ENCODE results near the gene PLA2G2E.
"Not testable (repeated sequence)": the region's sequence is repeated elsewhere in the genome, so short reads cannot be mapped to it uniquely, and the experiment has no call there.

Gene PLA2G2E

DNA sequence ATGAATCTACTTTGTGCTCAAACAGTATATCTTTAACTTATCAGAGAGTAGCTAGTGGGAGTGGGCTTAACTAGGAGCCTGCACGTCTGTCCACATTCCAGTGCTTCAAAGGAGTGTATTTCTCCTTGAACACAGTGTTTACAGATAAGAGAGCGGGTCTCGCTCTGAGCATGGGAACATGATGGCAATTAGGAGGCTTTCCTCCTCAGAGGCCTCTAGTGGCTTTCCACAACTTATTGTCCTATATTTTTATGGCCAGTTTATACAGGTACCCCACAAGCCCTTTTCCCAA is 3.7 kb upstream of the PLA2G2E start:
- not testable (repeated sequence) for DNase-seq (ENCODE audit: low spot score)

DNA sequence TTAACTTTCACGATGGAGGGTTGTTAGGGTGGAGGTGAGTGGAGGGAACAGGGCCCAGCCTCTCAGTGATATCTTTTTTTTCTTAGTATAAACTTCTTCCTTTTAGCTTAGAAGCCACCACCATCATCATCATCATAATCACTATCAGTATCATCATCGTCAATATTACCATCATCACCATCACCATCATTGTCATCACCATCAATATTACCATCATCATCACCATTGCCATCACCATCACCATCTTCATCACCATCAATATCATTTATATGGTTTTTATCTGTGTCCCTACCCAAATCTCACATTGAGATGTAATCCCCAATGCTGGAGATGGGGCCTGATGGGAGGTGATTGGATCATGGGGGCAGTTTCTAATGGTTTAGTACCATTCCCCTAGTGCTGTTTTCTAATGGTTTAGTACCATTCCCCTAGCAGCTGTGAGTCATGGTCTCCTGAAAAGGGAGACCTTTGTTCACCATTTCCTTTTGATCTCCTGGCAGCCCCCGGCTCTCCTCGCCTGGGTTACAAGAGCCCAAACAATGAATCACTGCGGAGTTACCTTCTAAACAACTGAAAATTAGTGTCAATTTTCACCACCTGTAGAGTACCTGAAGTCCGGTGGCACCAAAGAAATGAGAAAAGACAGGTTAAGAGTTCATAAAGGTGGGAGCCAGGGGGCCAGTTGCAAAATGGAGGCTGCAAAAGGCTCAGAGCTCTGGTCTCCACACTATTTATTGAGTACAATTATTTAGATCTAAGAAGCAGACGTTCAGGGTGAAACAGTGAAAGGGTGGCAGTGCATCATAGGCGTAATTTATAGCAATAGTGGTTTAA is 3.1 kb upstream of the PLA2G2E start:
- peak; percentile 98 for DNase-seq (ENCODE audit: low spot score)

DNA sequence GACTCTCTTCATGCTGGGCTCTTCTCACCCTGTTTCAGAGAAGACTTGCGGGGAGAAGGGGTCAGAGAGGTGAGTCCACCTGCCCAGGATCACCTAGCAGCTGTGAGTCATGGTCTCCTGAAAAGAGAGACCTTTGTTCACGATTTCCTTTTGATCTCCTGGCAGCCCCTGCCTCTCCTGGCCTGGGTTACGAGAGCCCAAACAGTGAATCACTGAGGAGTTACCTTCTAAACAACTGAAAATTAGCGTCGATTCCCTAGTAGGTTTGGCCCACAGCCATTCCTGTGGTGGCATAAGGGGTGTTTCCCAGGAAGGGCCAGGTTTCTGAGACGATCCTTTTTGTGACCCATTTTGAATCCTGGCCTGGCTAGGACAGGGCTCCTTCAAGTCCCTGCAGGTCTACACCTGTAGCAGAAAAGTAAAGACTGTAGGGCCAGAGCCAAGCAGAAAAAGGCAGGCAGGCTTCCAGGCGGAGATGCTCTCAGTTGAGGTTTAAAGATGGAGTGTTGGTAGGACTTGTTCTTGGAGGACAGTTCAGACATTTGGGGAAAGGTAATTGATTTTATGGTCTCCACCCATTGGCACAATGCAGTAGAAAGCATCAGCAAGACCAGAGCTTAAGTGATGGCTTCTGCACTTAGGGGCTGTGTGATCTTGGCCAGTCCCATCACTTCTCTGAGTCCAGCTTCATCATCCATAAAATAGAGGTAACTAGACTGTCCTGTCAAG is 2.1 kb upstream of the PLA2G2E start:
- peak; percentile 100 for DNase-seq (ENCODE audit: low spot score)

DNA sequence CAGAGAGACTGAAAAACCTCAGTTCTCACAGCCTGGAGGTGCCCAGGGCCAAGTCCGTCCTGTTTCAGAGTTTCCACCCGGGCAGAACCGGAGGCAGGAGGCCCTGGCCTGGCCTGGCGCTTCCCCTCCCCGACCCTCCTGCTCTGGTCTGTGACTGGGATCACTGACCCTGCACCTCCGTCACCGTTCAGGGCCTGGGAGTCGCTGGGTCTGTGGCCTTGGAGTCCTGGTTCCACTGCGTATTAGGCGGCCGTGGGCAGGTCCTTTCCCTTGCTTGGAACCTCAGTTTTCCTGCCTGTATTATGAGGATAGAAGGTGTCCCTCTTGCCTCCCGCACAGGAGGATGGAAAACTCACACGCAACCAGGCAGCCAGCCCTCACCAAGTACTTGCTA is 533 bp upstream of the PLA2G2E start:
- no peak for DNase-seq (ENCODE audit: low spot score)

DNA sequence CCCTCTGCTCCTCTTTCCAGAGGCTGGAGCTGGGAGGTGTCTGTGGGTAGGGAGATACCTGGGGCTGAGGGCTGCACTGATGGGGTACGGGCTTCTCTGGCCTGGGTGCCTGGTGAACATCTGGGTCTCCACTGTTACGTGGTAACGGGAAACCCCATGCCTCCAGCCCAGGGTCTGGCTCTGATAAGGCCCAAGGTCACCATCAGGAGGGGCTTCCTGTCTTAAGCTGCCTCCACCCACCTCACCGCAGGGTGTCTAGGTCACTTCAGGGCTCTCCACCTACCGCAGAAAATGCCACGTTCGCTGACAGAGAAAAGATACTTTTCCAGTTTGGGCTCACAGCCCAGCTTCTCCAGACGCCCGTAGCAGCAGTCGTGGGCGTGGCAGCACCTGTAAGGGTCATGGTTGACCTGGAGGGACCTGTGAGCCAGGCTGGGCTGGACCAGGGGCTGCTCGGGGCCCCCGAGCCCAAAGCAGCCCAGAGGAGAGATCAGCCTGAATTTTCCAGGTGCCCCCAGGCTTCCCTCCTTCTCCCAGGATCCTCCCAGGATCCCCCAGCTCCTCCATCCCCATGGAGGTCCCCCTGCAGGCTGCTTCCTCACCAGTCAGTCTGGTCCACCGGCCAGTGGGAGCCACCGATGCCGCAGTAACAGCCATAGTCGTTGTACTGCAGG is 1.3 kb downstream of the PLA2G2E start:
- DNase-seq (ENCODE audit: low spot score): peak; percentile 42

DNA sequence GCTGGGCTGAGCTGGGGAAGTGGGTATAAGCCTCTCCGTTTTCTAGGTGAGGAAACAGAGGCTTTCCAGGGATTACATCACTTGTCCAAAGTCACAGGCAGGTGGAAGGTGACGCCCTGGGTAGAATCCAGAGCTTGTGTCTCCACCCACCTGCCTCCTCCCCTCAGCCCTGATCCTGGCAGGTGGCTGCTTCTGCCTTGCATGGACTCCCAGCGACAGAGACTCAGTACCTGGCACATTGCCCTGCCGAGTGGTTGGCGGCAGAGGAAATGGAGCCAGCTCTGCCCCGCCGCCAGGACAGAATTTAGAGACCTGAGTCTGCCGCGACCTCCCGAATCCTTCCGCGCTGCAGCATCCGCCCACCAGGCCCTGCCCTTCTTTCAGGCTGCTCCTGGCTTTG is 2.1 kb downstream of the PLA2G2E start:
- peak; percentile 92 for DNase-seq (ENCODE audit: low spot score)

DNA sequence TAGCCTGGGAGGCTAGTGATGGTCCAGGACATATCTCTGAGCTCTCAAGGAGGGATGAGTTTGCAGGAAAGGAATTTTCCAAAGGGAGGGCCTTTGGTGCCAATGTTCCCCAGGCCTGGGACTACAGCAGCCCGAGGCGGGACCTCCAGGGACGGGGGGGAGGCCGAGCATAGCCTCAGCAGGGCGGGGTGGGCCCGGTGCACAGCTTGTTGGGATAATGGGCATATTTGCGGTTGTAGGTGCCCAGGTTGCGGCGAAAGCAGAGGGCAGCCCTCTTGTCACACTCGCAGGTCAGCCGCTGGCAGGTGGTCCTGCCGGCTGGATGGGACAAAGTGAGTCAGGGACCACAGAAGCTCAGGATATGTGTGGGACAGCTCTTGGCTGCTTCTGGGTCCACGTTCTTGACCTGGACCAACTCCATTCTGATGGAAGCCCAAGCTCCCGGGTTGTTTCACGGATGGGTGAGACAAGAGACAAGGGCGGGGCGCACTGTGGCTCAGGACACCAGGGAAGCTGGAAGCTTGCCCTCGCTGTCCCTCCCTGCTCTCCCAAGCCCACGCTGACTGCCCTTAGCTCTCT is 3.2 kb downstream of the PLA2G2E start:
- DNase-seq (ENCODE audit: low spot score): peak; percentile 59

DNA sequence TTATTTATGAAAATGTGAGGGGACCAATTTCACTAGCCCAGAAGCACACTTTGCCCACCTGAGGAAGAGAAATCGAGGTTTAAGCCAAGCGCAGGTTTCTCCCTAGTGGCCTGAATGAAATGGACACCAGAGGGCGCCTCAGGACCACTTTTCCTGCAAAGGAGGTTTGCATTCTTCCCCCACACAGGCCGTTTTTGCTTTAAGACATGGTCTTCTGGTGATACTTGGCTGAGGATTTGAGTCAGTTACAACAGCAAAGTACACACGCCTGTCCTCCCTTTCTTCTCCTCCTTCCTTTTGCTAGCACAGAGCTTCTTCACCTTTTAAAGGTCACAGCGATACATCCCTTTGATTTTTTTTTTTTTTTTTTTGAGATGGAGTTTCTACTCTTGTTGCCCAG is 5.4 kb downstream of the PLA2G2E start:
- peak; percentile 74 for DNase-seq (ENCODE audit: low spot score)

DNA sequence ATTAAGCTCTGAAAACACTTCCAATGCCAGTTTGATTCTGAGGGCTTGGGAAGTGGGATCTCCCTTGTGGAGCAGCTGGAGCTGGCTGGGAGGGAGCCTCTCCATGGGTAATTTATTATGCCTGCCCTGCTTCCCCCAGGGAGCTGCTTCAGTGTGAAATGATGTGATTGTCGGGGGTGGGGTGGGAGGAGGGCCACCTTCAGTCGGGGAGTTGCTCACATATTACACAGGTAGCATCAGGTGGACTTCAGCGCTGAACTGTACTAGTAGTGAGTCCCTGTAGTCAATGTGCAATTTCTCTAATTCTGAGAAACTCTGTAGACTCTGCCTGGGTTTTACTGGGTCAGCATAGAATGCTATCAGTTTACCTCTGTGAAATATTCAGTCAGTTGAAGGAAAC is 12.8 kb downstream of the PLA2G2E start:
- DNase-seq (ENCODE audit: low spot score): no peak

DNA sequence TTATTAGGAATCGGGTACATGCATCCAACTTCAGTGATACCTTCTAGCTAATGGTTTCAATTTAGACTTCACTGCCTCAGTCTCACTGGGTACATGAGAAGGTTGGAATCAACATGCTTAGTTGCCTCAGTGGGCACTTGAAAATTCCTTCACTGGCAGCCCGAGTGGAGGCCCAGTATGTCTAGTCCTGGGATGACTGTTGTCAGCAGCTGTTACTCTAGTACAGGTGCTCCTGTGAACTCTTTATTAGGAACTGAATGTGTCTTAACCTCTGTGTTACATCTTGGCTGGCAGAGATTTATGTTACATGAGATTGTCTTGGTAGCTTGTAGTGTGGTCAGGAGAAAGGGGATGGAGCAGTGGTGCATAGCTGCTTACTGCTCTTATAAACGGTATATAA is 13.4 kb downstream of the PLA2G2E start:
- DNase-seq (ENCODE audit: low spot score): no peak

DNA sequence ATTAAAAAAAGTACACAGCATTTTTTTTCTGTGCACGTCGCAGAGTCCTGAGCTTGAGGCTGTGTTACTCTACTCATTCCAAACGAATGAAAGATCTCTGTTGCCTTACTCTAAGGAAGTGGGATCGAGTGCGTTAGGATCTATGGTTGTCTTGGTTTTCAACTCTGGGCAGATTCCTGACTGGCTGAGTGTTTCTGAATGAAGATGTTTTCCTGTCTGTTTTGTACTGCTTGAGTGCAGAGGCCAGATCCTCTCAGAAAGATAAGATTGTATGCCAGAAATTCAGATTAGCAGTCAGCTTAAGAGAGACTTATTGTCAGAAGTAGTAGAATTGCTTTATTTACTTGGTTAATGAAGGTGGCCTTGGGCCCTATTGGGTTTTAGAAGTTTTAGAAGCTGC is 14.0 kb downstream of the PLA2G2E start:
- DNase-seq (ENCODE audit: low spot score): no peak

DNA sequence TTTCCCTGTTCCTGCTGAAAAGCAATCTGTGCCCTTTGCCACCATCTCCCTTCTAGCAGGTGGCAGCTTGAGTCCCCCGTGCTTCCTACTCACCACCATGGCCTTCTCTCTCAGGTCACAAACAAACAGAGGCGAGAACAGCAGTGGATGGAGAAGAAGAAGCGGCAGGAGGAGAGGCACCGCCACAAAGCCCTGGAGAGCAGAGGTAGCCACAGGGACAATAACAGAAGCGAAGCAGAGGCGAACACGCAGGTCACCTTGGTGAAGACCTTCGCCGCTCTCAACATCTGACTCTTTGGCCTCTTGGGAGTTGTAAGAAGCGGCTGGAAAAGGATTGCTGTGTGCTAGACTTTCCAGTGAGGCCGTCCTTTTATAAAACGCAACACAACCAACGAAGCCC is 16.0 kb downstream of the PLA2G2E start:
- DNase-seq (ENCODE audit: low spot score): no peak

DNA sequence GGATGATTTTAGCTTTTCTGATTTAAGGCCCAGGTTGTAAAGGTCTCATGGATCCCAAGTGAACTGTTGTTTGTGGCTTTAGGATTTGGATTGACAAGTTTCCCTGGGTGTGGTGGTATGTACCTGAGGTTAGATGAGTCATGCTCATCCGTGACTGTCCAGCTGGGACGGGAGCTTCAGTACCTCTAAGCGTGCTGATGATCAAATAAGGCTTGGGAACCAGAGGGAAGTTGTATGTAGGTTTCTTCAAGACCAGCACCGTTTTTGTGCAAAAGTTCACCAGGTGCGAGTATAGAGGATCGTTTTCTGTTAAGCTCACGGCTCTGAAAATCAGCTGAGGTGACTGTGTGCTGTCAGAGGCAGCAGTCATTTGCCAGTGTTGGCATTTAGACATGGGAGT is 19.8 kb downstream of the PLA2G2E start:
- peak; percentile 95 for DNase-seq (ENCODE audit: low spot score)

DNA sequence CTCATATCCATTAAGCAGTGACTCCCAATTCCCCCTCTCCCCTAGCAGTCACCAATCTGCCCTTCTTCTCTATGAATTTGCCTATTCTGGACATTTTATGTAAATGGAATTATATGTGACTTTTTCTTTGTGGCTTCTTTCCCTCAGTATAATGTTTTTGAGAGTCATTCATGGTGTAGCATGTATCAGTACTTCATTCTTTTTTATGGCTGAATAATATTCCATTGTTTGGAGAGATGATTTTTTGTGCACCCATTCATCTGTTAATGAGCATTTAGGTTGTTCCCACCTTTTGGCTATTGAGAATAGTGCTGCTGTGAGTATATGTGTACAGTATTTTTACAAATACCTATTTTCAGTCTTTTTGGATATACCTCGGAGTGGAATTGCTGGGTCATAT is 21.8 kb downstream of the PLA2G2E start:
- no peak for DNase-seq (ENCODE audit: low spot score)

DNA sequence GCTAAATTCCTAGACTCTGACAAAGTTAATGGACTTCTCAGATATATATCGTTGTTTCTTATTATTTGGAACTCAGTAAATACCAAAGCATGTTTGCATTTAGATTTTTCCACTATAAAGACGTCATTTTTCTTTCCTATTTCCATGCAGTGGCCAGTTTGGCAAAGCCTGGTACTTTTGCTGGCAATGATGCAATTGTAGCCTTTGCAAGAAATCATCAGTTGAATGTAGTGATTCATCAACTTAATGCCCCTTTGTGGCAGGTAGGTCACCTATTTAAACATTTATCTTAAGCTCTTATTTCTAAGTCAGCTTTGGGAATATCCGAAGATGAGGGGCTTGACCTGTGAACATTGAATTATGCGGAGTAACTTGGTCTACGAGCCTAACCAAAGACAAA is 29.2 kb downstream of the PLA2G2E start:
- DNase-seq (ENCODE audit: low spot score): no peak

DNA sequence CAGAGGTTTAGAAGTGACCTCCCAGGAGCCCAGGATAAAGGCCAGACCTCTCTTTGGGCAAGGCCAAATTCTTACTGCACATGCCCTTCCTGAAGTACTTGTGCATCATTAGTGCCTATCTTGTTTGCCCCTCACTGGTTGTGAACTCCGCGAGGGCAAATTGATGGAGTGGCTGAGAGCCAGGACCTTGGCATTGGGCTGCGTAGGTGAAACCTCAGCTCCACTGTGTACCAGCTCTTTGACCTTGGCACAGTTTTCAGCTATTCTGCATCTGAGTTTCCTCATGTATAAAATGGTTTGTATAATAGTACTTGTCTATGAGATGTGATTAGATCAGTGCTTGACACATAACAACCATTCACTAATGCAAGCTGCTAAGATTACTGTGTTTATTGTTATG is 29.7 kb downstream of the PLA2G2E start:
- DNase-seq (ENCODE audit: low spot score): no peak

DNA sequence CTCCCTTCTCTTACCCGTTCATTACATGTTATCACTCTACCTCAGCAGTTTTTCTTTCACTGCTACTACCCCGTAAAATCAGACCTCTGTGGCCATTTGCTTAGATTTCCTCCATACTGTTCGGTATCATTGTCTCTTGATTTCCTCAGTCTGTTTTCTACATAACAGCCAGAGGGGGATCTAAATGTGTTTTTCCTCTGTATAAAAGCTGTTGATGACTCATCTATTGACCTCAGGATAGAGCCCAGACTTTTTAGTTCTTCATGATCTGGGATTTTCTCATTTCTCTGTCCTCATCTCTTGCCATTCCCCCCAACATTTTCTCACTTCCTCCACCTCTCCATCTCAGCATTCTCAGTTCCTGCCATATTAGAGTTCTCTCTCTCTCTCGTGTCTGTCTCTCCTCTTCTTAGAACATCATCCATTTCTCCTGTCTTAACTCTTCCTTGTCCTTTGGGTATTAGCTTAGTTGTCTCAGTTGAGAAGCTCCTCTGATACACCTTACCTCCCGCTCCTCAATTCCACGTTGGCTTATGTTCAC is 30.7 kb downstream of the PLA2G2E start:
- no peak for DNase-seq (ENCODE audit: low spot score)

DNA sequence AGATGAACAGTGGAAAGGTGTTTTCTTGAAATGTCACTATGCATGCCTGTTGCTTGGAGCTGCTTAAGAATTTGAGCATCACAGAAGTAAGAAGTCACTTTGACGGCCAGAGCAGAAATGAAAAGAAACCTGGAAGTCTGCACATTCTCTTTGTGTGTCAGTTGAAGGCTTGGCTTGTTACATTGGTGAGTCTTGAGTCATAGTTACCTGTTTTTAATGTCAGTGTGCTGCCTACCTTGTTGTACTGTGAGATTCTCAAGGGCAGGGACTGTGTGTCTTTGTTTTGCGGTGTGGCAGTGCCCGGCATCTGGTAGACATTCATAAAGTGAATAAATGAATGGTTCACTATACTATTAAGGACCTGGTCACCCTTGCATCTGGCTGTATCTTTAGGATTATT is 31.3 kb downstream of the PLA2G2E start:
- no peak for DNase-seq (ENCODE audit: low spot score)

DNA sequence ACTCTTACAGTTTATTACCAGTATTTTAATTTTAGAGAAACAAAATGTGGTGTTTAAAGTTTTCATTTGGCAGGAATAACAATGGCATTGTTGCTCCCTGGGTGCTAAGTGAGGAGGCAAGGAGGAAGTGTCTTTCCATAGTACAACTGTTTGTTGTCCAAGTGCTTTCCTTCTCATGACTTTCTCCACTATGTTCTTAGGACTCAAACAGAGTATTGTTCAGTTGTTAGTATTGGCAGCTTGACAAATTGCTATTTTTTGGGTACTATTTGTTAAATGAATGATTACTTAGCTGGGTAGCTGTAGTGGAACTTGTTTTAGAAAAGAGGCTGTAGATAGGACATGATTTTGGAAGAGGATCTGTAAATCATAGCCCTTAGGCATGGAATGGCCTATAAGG is 33.8 kb downstream of the PLA2G2E start:
- DNase-seq (ENCODE audit: low spot score): no peak

DNA sequence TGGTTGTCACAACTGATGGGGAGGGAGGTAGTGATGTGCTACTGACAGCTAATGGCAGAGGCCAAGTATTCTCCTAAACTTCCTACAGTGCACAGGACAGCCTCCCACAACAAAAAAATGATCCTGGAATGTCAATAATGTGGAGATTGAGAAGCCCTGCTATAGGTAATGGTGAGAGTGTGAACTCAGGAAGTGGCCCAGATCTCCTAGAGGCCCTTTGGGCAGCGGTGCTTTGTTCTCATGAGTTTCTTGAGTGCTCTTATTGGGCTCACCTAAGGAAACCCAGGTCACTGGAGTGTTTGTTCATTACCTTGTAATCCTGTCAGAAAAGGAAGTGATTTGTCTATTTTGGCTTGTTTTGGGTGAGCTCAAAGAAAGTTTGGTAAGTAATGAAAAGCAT is 35.3 kb downstream of the PLA2G2E start:
- DNase-seq (ENCODE audit: low spot score): no peak

DNA sequence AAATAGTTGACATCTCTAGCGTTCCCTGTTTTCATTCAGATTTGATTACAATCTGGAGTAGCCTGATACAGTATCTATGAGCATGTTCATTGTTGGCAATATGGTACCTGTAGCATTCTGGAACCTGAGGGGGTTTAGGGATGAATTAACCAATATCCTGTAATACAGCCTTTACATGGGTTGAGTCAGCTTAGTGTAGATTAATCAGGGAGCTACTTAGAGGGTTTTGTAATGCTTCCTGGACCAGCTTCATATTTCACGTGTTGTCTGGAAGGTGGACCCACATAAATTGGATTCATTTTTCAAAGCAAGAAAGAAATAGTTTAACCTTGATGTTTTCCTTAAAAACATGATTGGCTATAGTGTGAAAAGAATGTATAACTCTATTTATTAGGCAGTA is 37.6 kb downstream of the PLA2G2E start:
- no peak for DNase-seq (ENCODE audit: low spot score)

DNA sequence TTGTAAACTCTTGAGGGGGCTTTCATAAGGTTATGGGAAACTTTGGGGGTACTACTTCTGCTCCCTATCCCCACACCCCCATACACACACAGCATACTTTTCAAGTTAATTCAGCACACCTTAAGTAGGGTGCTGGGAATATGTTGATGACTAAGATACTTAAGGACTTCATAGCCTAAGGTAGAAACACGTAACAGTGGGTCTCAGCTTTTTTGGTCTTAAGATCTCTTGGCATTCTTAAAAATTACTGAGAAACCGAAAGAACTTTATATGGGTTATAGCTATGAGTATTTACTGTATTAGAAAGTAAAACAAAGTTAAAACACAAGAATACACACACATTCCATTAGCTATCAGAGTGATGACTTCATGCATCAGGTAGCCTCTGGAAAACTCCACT is 39.1 kb downstream of the PLA2G2E start:
- no peak for DNase-seq (ENCODE audit: low spot score)
